Psoas muscle (tissue), 8 donors: ENCODE data around the gene FAM177B. TPM values are rescaled to one million over a fixed set of nuclear protein-coding genes. Genes with fewer than 3 reads are reported as not detected.
"Not testable (repeated sequence)": the region's sequence is repeated elsewhere in the genome, so short reads cannot be mapped to it uniquely, and the experiment has no call there.

Experiments used
- ATAC-seq, 4 donors: fragments of 200-7000 bp; cut with Tn5 transposase; one replicate each; pipeline ENCODE4 v1.9.1; 2020; ENCODE audit warnings: moderate library complexity in 3 of 4, mild to moderate bottlenecking in 2 of 4
- DNase-seq, 2 donors: peaks; one replicate each; pipeline ENCODE4 v3.0.0-alpha.2; 2020
- H3K27ac ChIP-seq: fragments of 200-600 bp; one replicate; pipeline ENCODE4 v1.8.0; 2022
- H3K27me3 ChIP-seq, 3 donors: fragments of 200-600 bp in 1 of 3; one replicate each; pipeline versions ENCODE4 v1.6.1 to v1.8.0; 2013 to 2022; ENCODE audit warnings: low read length in 2 of 3, mild to moderate bottlenecking in 2 of 3, moderate library complexity in 1 of 3; ENCODE audit not compliant: insufficient read depth in 3 of 3
- H3K36me3 ChIP-seq, 2 donors: fragments of 200-600 bp in 1 of 2; one replicate each; pipeline versions ENCODE4 v1.6.1 to v1.8.0; 2013 to 2022; ENCODE audit warnings: low read depth in 1 of 2, mild to moderate bottlenecking in 1 of 2, moderate library complexity in 1 of 2; ENCODE audit not compliant: insufficient read depth in 1 of 2
- H3K4me1 ChIP-seq: fragments of 200-600 bp; one replicate; pipeline ENCODE4 v1.8.0; 2022
- H3K4me3 ChIP-seq: fragments of 200-600 bp; one replicate; pipeline ENCODE4 v1.8.0; 2022; ENCODE audit warnings: mild to moderate bottlenecking
- H3K9me3 ChIP-seq: fragments of 200-600 bp; one replicate; pipeline ENCODE4 v1.8.0; 2022
- WGBS, 3 donors: extraction: QIAGEN DNeasy Blood & Tissue Kit; methylation state at CpG; one replicate each; pipeline versions ENCODE4 v1.1.6 to v1.1.7; 2013; 5-methylcytosine and 5-hydroxymethylcytosine counted together
- intact Hi-C, 2 donors: fragments of 100-400 bp; cut with DNase I; formaldehyde crosslinking; loops; one replicate each; pipeline versions ENCODE4 v1.11.0 to v1.14.2; 2022
- polyA plus RNA-seq, 3 donors: library from polyadenylated mRNA; stranded (reverse); fragments of 200-250 nt; gene quantifications; one replicate each; pipeline ENCODE4 v1.2.3, GENCODE V29; 2013
- total RNA-seq, 4 donors: library from RNA; stranded (reverse); fragmentation: NEBNext Ultra II Directional in 2 of 4; extraction: Animal tissue kit (Norgen Biotek cat#: 25700) in 2 of 4; gene quantifications; one replicate each; pipeline versions ENCODE4 v1.2.1 to v1.2.4, GENCODE V29; 2021 to 2023
- TF ChIP-seq, protein P1 (sequence below): fragments of 200-600 bp; IDR thresholded peaks from one replicate; pipeline ENCODE4 v1.8.0; 2022; ENCODE audit warnings: antibody characterized with exemption
- donor health status: healthy with polysubstance abuse.
- donor health status: DM: no; HTN: no; CAD: no; lungs with moderate emphysema.
- donor health status: Bipolar disorder and iron deficiency.
- donor health status: healthy.
- donor health status: DM: yes; HTN: yes; CAD: no.
- donor health status: DM: no; HTN: no; CAD: no.
- donor health status: DM: no; HTN: no; CAD: no.
- donor health status: DM: yes; HTN: yes; CAD: no.

FAM177B gene
- total and polyA plus RNA-seq, 7 donors = 0.08 TPM; not detected in 6

DNA sequence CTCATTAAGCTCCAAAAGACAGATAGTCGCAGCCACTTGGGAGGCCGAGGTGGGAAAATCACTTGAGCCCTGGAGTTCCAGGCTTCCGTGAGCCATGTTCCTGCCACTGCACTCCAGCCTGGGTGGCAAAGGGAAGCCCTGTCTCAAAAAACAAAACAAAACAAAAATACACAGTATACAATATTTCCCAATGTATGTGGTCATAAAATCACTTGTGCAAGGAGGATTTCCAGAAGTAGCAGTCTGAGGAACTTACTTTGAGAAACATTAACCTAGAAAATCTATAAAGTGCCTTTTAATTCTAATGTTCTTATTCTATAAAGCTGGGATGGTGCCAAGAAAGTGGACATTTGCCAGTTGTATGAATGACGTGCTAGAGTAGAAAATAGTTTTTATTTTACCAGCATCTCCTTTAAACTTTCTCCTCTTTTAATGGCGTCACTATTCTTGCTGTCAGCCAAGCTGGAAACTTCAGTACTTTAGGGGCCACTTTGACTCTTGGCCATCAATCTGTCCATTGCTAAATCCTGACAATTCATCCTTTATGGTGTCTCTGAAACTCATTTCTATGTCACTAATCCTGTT lies 22.5 kb downstream of the FAM177B start:
- no peaks in the 10 kb centered on the region for H3K27me3 ChIP-seq
- intact Hi-C loops = no loop called here
- H3K27ac ChIP-seq = no peak overlapping the region
- no peak overlapping the region for H3K4me3 ChIP-seq
- H3K9me3 ChIP-seq = no peaks in the 10 kb centered on the region
- ATAC-seq (no peak), DNase-seq (no peak)
- WGBS, 3 donors = 73 to 85% (median 74%) methylated on average over 5 of the region's 5 CpGs
- no peaks in the 10 kb centered on the region for H3K36me3 ChIP-seq
- no peaks in the 10 kb centered on the region for H3K4me1 ChIP-seq
- TF ChIP-seq, protein P1, sequence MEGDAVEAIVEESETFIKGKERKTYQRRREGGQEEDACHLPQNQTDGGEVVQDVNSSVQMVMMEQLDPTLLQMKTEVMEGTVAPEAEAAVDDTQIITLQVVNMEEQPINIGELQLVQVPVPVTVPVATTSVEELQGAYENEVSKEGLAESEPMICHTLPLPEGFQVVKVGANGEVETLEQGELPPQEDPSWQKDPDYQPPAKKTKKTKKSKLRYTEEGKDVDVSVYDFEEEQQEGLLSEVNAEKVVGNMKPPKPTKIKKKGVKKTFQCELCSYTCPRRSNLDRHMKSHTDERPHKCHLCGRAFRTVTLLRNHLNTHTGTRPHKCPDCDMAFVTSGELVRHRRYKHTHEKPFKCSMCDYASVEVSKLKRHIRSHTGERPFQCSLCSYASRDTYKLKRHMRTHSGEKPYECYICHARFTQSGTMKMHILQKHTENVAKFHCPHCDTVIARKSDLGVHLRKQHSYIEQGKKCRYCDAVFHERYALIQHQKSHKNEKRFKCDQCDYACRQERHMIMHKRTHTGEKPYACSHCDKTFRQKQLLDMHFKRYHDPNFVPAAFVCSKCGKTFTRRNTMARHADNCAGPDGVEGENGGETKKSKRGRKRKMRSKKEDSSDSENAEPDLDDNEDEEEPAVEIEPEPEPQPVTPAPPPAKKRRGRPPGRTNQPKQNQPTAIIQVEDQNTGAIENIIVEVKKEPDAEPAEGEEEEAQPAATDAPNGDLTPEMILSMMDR = no peak

DNA sequence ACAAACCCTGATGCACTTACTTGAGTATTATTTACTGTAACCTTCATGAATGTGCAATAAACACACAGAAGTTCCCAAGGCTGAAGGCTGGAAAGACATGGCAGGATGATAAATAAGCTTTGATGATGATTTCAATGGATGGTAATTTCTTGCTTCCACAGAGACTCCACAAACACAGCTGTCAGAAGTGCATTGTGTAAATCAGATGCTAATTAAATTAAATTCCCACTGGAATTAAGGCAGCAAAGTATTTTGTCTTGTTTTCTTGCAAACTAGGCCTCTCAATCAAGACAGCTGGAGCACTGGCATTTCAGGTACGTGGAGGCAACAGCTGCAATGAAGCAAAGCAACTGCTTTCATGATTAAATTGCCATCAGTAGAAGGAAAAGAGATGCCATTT lies 24.1 kb downstream of the FAM177B start:
- H3K27me3 ChIP-seq = no peaks in the 10 kb centered on the region
- no peak for DNase-seq
- no peak overlapping the region for H3K4me3 ChIP-seq
- TF ChIP-seq, protein P1 = no peak
- ATAC-seq = no peak
- H3K27ac ChIP-seq = no peak overlapping the region
- H3K9me3 ChIP-seq = no peaks in the 10 kb centered on the region
- 25 to 43% (median 39%) methylated on average over 1 of the region's 1 CpG for WGBS, 3 donors
- intact Hi-C loops = no loop called here
- no peaks in the 10 kb centered on the region for H3K36me3 ChIP-seq
- H3K4me1 ChIP-seq = no peaks in the 10 kb centered on the region

DNA sequence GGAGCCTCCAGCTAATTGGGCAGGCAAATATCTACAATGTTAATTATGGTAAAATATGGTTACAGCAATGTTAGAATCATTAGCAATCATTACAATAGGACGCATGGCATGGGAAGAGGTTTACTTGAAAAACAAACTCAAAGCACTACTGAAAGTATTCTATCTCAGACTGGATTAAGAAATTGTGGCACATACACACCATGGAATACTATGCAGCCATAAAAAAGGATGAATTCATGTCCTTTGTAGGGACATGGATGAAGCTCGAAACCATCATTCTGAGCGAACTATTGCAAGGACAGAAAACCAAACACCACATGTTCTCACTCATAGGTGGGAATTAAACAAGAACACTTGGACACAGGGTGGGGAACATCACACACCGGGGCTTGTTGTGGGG lies 25.2 kb downstream of the FAM177B start:
- not testable (repeated sequence) for H3K4me3 ChIP-seq
- 48 to 99% (median 67%) methylated on average over 3 to 4 of the region's 4 CpGs for WGBS, 3 donors

GRCh38 chr1:222767152-222767571 lies 30.2 kb downstream of the FAM177B start:
- intact Hi-C loops = no loop called here
- ATAC-seq (no peak), DNase-seq (no peak)
- Histone ChIP-seq H3K36me3 (no peaks in the 10 kb centered on the region), H3K27ac (no peak overlapping the region), H3K4me1 (no peaks in the 10 kb centered on the region), H3K9me3 (peaks cover 14% of the 10 kb centered on the region), H3K27me3 (no peaks in the 10 kb centered on the region), H3K4me3 (no peak overlapping the region)
- TF ChIP-seq, protein P1 = no peak
- WGBS, 3 donors = 88 to 92% (median 90%) methylated on average over 5 of the region's 5 CpGs

More for the DNA sequence above, 25.2 kb downstream of the FAM177B start:
- ATAC-seq, H3K4me1 ChIP-seq, DNase-seq, H3K36me3 ChIP-seq, H3K27me3 ChIP-seq, H3K9me3 ChIP-seq, H3K27ac ChIP-seq, intact Hi-C loops: not testable (repeated sequence)

GRCh38 chr1:222768592-222768991 lies 31.6 kb downstream of the FAM177B start:
- DNase-seq (no peak), ATAC-seq (no peak)
- intact Hi-C loops = no loop called here
- Histone ChIP-seq H3K27ac (no peak overlapping the region), H3K9me3 (peaks cover 14% of the 10 kb centered on the region), H3K27me3 (no peaks in the 10 kb centered on the region), H3K4me1 (no peaks in the 10 kb centered on the region), H3K36me3 (no peaks in the 10 kb centered on the region), H3K4me3 (no peak overlapping the region)
- TF ChIP-seq, protein P1 = no peak
